Keratinocyte (primary cell): ENCODE data around the gene ANXA1. TPM values are rescaled to one million over a fixed set of nuclear protein-coding genes. Genes with fewer than 3 reads are reported as not detected.

Experiments
- DNase-seq: peaks from one replicate; pipeline ENCODE4 v3.0.0-alpha.2; 2011; ENCODE audit warnings: low read depth, missing footprints, low spot score
- FAIRE-seq: peaks from 2 replicates; lab custom pipeline; 2011; peaks lifted over from hg19 to GRCh38; lab: Jason Lieb, UNC
- H2AFZ ChIP-seq: 2 replicates; pipeline ENCODE4 v1.6.0; 2012; ENCODE audit warnings: low read length, control low read depth, inconsistent platforms; ENCODE audit not compliant: control insufficient read depth
- H3K27ac ChIP-seq: 2 replicates; pipeline ENCODE4 v1.5.1; 2011; ENCODE audit warnings: low read length; ENCODE audit not compliant: control insufficient read depth, insufficient read depth
- H3K27me3 ChIP-seq: 3 replicates; pipeline ENCODE4 v1.6.0; 2011; ENCODE audit warnings: low read length; ENCODE audit not compliant: control insufficient read depth, insufficient read depth; ENCODE audit errors: extremely low read depth
- H3K36me3 ChIP-seq, 2 experiments: 2 replicates in 1 of 2; 3 replicates in 1 of 2; pipeline ENCODE4 v1.5.1; 2011; ENCODE audit warnings: low read length in 2 of 2, mild to moderate bottlenecking in 1 of 2; ENCODE audit not compliant: control insufficient read depth in 2 of 2, insufficient read depth in 2 of 2; ENCODE audit errors: extremely low read depth in 1 of 2
- H3K4me1 ChIP-seq: 3 replicates; pipeline ENCODE4 v1.5.1; 2011; ENCODE audit warnings: low read length; ENCODE audit not compliant: control insufficient read depth, insufficient read depth; ENCODE audit errors: extremely low read depth
- H3K4me2 ChIP-seq: 3 replicates; pipeline ENCODE4 v1.6.0; 2011; ENCODE audit warnings: low read depth, low read length; ENCODE audit not compliant: control insufficient read depth, insufficient read depth; ENCODE audit errors: extremely low read depth
- H3K4me3 ChIP-seq, 3 experiments: fragments of 200-600 bp in 1 of 3; sonication (generic) in 1 of 3; 2 replicates in 2 of 3; 3 replicates in 1 of 3; pipeline ENCODE4 v1.5.1; 2011 to 2016; ENCODE audit warnings: low read length in 3 of 3, mild to moderate bottlenecking in 3 of 3, control low read depth in 2 of 3, inconsistent platforms in 1 of 3, low read depth in 1 of 3, mixed read lengths in 1 of 3, mixed run types in 1 of 3, moderate library complexity in 1 of 3; ENCODE audit not compliant: control insufficient read depth in 2 of 3, insufficient read depth in 2 of 3; ENCODE audit errors: extremely low read depth in 1 of 3
- H3K79me2 ChIP-seq: 2 replicates; pipeline ENCODE4 v1.6.0; 2012; ENCODE audit warnings: low read length; ENCODE audit not compliant: control insufficient read depth, insufficient read depth
- H3K9ac ChIP-seq: 3 replicates; pipeline ENCODE4 v1.6.0; 2011; ENCODE audit warnings: low read length; ENCODE audit not compliant: control insufficient read depth, insufficient read depth; ENCODE audit errors: extremely low read depth
- H3K9me1 ChIP-seq: 3 replicates; pipeline ENCODE4 v1.6.0; 2011; ENCODE audit warnings: low read length; ENCODE audit not compliant: control insufficient read depth, insufficient read depth; ENCODE audit errors: extremely low read depth
- H3K9me3 ChIP-seq: 2 replicates; pipeline ENCODE4 v1.5.1; 2012; ENCODE audit warnings: low read depth, low read length; ENCODE audit not compliant: control insufficient read depth
- H4K20me1 ChIP-seq: 3 replicates; pipeline ENCODE4 v1.6.0; 2011; ENCODE audit warnings: low read length; ENCODE audit not compliant: control insufficient read depth, insufficient read depth; ENCODE audit errors: extremely low read depth
- CTCF ChIP-seq, 3 experiments: IDR thresholded peaks in 1 of 3; conservative IDR thresholded peaks in 1 of 3; optimal IDR thresholded peaks in 1 of 3; 2 replicates in 2 of 3; 3 replicates in 1 of 3; pipeline versions ENCODE3 to v1.5.1; 2011; ENCODE audit warnings: low read length in 3 of 3, mild to moderate bottlenecking in 3 of 3, moderate library complexity in 2 of 3, control low read depth in 1 of 3, inconsistent platforms in 1 of 3; ENCODE audit not compliant: insufficient read depth in 2 of 3; ENCODE audit errors: extremely low read depth in 1 of 3
- EZH2 ChIP-seq: IDR thresholded peaks from one replicate; pipeline ENCODE4 v1.6.1; 2012; ENCODE audit warnings: inconsistent platforms, mild to moderate bottlenecking, low read length, moderate library complexity
- dilution Hi-C: fragments of 300-500 bp; cut with MboI; formaldehyde crosslinking; loops from one replicate; pipeline ENCODE4 v1.7.0; 2020; ENCODE audit warnings: low sequenced_read_pairs; ENCODE audit not compliant: extremely low pct_ligation_motif_present
- polyA plus RNA-seq, 5 experiments: library from polyadenylated mRNA; depleted of rRNA in 3 of 5; stranded (reverse) in 3 of 5; stranded (forward) in 1 of 5; unstranded in 1 of 5; fragments of >200 nt; gene quantifications; 1 replicate in 1 of 5; 2 replicates in 3 of 5; 3 replicates in 1 of 5; pipeline versions ENCODE4 v1.2.1 to v1.2.3, GENCODE V29; 2011 to 2012; ENCODE audit warnings: missing spikeins in 2 of 5, low read depth in 1 of 5, low replicate concordance in 1 of 5

The ANXA1 gene
- polyA plus RNA-seq, 1 donor (not counting 4 experiments of a cell fraction or from before 2014, with no cell fraction given): 1,449 TPM

- H3K4me1 ChIP-seq: peaks cover 43% of the 10 kb centered on the region
- H3K36me3 ChIP-seq: peaks cover 11 to 36% of the 10 kb centered on the region in 2 experiments
- no peak for DNase-seq
- FAIRE-seq: no peak
- H3K4me2 ChIP-seq: peak overlapping the region; percentile 84
- peak overlapping the region; percentile 70 to 98 (median 94) for H3K4me3 ChIP-seq
- H3K27me3 ChIP-seq: no peaks in the 10 kb centered on the region
- TF ChIP-seq CTCF (optimal IDR thresholded peaks at IDR 0.05 in 1 of 3, IDR thresholded peaks at IDR 0.05 in 1 of 3, conservative IDR thresholded peaks at IDR 0.05 in 1 of 3; ENCODE audit: extremely low read depth in 1 of 3, insufficient read depth in 2 of 3, low read length in 3 of 3) (no peak), EZH2 (no peak)
- H4K20me1 ChIP-seq: peaks cover 19% of the 10 kb centered on the region
- dilution Hi-C loops: no loop called here
- H3K9me1 ChIP-seq: no peaks in the 10 kb centered on the region
- H3K79me2 ChIP-seq: peaks cover 69% of the 10 kb centered on the region
- H3K9me3 ChIP-seq: no peaks in the 10 kb centered on the region
- peak overlapping the region; percentile 97 for H3K27ac ChIP-seq
- peak overlapping the region; percentile 94 for H3K9ac ChIP-seq
- H2AFZ ChIP-seq: no peak overlapping the region
Observed at GRCh38 chr9:73154722-73155121, 3.1 kb downstream of the ANXA1 start.

GRCh38 chr9:73155377-73155776 lies 3.7 kb downstream of the ANXA1 start:
- H3K27ac ChIP-seq: peak overlapping the region; percentile 97
- dilution Hi-C loops: no loop called here

More at GRCh38 chr9:73155377-73155776, 3.7 kb downstream of the ANXA1 start:
- DNase-seq: no peak
- Histone ChIP-seq H3K9me3 (no peaks in the 10 kb centered on the region), H3K27me3 (no peaks in the 10 kb centered on the region), H3K4me1 (peaks cover 37% of the 10 kb centered on the region), H3K36me3 (peaks cover 11 to 42% of the 10 kb centered on the region in 2 experiments), H3K9ac (peak overlapping the region; percentile 94), H3K4me3 (peak overlapping the region in 2 of 3 experiments; percentile 94 to 98), H3K4me2 (peak overlapping the region; percentile 84), H2AFZ (no peak overlapping the region), H4K20me1 (peaks cover 19% of the 10 kb centered on the region), H3K79me2 (peaks cover 69% of the 10 kb centered on the region), H3K9me1 (no peaks in the 10 kb centered on the region)
- no peak for FAIRE-seq
- TF ChIP-seq EZH2 (no peak), CTCF (optimal IDR thresholded peaks at IDR 0.05 in 1 of 3, IDR thresholded peaks at IDR 0.05 in 1 of 3, conservative IDR thresholded peaks at IDR 0.05 in 1 of 3; ENCODE audit: extremely low read depth in 1 of 3, insufficient read depth in 2 of 3, low read length in 3 of 3) (no peak)
